ENCODE measurements around the gene SMARCD1.
"Not testable (repeated sequence)": the region's sequence is repeated elsewhere in the genome, so short reads cannot be mapped to it uniquely, and the experiment has no call there.

Gene SMARCD1

GRCh38 chr12:50078281-50078680 is 6.9 kb upstream of the SMARCD1 start:
- no peak for DNase-seq

DNA sequence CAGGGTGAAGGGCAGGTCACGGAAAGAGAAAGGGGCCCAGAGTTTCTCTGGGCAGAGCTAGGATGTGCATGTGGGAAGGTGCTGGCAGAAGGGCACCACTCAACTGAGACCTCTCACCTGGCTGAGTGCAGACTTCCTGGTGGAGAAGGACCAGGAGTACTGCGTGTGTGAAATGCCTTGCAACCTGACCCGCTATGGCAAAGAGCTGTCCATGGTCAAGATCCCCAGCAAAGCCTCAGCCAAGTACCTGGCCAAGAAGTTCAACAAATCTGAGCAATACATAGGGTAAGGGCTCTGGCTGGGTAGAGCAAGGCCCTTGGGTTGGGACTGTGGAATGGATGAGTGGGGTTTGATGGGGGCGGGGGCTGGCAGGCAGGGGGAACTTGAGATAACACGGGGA is 5.4 kb upstream of the SMARCD1 start:
- DNase-seq, result no peak

- DNase-seq, result no peak
These were observed 3.9 kb upstream of the SMARCD1 start for GRCh38 chr12:50081096-50081808.

DNA sequence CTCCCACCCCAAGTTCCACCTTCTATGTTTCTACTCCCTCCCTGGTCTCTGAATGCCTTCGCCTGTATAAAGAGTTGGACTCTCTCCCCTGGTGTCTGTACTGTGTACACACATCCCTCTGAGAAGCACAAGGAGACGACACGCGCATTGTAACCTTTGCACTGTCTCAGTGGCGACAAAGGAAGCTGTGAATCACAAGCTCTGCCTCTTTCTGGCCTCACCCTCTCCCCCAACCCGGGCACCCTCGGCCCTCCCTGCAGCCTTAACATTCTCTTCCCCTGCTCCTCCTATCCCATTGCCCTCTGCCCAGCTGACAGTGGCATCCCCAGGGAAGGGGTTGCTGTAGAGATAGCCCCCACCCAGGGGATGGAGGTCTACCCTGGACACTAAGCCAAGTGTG is 2.5 kb upstream of the SMARCD1 start:
- no peak for DNase-seq

DNA sequence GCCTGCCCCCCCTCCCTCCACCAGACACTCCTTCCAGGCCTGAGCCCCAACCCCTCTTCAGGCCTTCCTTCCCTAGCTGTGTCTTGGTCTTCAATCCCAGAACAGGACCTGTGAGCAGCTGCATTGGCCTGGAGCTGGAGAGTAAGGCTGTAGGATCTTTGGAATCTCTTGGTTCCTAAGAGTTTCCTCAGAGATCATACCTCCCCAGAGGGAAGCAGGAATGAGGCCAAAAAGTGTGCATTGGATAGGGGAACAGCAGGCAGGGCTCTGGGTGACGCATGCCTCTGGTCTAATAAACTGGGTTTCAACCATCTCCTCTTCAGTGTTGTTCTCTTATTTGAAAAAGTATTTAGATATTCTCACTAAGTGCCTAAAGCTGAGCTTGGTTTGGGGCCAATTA is 1.8 kb upstream of the SMARCD1 start:
- DNase-seq, result no peak

DNA sequence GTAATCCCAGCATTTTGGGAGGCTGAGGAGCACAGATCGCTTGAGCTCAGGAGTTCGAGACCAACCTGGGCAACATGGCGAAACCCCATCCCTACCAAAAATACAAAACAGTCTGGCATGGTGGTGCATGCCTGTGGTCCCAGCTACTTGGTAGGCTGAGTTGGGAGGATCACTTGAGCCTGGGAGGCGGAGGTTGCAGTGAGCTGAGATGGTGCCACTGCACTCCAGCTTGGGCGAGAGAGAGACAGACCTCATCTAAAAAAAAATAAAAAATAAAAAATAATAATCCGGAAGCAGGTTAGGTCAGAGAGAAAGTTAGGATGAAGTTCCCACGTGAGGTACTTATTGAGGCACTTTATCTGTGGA is 750 bp upstream of the SMARCD1 start:
- DNase-seq, result not testable (repeated sequence)

DNA sequence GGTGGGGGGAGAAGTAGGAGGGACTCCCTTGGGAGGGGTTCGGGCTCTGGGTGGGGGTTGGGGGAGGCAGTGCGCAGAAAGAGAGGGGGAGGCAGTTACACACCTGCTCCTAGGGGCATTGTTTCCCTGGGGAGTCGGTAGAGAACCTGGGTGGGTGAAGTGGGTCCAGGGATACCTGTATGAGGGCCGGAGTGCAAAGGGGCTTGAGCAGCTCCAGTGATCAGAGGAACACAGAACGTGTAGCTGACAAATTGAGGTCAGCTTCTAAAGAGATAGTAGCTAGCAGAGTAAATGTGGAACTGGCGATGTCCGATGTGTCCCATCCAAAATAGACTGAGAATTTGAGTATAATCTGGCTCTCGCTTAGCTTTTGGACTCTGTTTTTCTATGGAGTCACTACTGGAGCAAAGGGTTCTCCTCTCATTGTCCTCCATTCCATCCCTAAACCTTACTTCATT is 502 bp downstream of the SMARCD1 start:
- no peak for DNase-seq

- no peak for DNase-seq
These were observed 1.0 kb downstream of the SMARCD1 start for GRCh38 chr12:50086148-50086547.

GRCh38 chr12:50087151-50087550 is 2.0 kb downstream of the SMARCD1 start:
- no peak for DNase-seq

DNA sequence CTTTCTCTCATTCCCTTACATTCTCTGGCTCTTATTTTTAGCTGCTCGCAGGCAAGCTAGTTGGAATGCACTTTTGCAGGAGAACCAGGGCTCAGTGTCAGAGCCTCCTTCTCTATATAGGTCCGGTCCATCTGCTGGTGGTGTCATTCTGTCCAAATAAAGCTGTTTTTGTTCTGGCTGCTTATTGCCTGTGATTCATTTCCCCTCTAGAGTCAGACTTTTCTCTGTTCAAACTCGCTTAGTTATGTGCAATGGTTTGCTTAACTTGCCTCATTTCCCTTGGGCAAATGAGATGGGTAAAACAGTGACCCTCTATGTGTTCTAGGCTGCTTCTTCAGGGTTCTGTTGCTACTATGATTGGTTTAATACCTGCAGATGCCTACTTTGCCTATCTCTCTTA is 2.9 kb downstream of the SMARCD1 start:
- no peak for DNase-seq

DNA sequence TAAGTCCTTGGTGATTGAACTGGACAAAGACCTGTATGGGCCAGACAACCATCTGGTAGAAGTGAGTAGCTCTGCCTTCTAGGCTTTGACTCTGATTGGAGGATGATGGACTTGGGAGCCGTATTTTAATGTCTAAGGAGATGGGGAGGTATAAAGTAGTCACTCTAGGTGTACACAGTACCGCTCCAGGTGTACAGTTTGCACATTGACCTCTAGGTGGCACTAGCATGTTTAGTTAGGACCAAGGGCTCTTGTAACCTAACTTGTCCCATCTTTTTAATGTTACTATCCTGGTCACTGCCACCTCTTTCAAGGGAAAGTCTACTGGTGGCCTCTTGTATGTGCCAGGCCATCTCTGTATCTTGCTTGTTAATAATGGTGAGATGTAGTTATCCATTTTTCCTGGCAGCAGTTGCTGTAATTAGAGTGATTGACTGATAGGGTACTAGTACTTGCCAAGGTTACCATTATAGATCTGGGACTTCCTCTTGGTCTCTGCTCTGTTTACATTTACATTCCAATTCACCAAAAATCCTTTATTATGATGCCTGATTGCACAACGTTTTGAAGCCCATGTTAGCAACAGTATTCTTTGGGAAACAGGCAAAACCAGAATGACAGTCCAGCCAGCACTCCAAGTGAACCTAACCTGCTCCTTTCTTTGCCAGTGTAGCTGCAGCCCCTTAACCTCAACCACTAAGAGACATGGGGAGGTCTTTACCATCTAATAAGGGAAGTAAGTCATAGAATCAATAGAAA is 3.6 kb downstream of the SMARCD1 start:
- DNase-seq, result peak; percentile 39

DNA sequence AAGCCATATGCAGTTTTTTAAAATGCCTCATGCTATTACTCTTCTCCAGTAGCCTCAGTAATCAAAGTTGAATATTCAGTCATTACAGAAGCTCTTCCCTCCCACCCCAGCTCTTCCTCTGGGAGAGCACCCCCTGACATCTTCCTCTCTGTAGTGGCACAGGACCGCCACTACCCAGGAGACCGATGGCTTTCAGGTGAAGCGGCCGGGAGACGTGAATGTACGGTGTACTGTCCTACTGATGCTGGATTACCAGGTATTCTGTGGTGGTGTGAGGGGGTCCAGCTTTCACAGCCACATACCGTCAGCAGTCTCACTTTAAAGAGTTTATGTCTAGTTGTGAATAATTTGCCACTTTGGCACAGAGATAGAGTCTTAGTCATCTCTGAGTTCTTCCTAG is 4.6 kb downstream of the SMARCD1 start:
- DNase-seq, result no peak

- DNase-seq, result no peak
These were observed 5.2 kb downstream of the SMARCD1 start for GRCh38 chr12:50090391-50090790.

- no peak for DNase-seq
These were observed 12.8 kb downstream of the SMARCD1 start for GRCh38 chr12:50097952-50098351.

DNA sequence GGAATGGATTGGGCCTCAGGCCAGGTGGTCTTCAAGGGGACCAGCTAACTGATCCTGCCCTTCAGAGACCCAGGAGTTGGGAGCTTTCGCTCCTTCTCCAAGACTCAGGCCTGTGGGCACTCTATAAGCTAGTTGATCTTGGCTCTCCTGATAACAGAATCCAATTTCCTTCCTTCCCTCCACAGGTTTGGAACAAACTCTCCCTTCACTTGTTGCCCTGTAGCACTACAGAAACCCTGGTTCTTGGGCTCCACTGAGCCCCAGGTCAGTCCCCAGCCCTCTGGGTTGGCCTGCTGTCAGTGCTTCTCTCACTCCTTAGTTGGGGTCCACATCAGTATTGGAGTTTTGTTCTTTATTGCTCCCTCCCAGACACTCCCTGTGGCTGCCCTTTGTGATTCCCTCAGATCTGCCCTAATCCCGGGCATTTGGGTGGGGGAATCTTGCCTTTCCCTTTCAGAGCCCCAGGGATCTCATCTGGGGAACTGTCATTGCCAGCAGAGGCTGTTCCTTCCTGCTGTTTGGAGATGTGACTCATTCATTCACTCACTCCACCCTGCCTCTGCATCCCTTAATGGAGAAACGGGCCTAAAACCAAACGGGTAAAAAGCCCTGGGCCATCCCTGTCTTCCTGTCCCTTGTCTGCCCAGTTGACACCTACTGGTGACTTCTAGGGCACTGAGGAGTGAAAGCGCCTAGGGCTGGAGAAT is 14.3 kb downstream of the SMARCD1 start:
- no peak for DNase-seq

- DNase-seq, result no peak
These were observed 15.4 kb downstream of the SMARCD1 start for GRCh38 chr12:50100561-50100960.

DNA sequence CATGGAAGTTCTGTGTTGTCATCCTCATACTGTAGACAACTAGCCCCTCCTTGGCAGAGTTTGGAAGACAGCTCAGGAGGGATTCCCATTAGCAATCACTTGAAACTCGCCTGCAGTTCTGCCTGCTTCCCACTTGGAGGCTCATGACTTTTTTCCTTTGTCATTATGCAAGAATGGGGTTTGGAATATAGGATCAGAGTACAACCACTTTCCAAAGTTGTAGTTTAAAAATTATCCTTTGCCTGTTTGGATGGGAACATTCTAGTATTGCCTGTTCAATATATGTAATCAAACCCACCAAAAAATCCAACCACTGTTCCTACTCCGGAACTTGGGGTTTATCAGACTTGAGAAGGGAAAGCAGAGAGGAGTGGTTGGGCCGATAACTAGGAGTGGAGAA is 16.5 kb downstream of the SMARCD1 start:
- DNase-seq, result no peak

DNA sequence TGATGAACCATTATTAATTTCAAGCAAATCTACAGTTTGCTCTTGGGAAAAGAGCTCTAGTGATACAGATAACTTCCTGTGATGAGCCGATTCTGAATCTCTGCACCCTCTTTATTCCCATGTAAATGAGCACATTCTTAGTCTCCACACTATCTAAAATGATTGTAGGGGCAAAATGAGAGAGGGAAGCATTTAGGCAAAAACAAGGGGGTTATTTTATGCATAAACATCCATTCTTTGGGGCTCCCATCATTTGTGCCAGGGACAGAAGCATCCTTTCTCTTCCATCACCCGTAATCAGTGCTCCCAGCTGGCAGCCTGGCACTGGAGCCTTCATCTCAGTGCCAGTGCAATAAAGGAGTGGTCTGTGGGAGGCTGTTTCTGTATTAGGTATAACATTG is 17.0 kb downstream of the SMARCD1 start:
- no peak for DNase-seq

GRCh38 chr12:50102646-50103309 is 17.6 kb downstream of the SMARCD1 start:
- DNase-seq, result no peak

DNA sequence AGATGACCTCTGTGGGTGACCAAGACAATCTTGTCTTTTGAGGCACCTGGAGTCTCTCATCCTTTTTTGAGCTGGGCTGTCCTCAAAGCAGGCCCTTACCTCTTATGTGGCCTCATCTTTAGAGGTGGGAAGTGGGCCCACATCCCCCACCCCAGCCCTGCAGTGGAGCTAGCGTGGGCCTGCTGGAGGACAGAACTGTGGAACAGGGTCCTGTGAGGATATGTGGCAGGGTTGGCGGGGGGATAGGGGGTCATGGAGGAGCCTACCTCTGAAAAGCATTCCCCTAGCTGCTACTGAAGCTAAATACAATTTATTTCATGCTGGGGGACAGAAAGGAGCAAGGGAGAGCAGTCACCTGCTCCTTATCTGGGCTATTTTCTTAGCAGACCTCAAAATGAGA is 18.2 kb downstream of the SMARCD1 start:
- DNase-seq, result no peak

DNA sequence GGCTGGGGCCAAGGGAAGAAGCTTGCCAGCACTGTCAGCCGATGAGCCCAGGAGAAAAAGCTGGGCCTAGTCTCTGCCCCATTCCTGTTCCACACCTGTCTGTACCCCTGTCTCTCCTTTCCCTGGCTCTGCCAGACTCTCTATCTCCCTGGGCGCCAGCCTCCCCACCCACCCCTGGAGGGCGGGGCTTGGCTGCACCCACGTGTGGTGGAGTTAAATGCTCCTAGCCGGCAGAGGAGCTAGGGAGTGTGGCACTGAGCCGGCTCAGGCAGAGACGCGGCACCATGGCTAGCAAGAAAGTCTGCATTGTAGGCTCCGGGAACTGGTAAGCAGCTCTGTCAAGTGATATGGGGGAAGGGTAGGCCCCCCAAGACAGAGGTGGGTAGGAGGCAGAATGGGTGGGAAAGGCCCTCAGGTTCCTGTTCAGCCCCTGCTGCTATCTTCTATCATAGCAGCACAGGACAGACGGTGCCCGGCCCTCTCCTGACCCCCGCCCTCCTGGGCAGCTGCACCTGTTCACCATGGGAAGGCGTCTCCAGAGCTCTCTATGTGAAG is 18.7 kb downstream of the SMARCD1 start, which contains the start of gene GPD1:
TSS of gene GPD1 (plus strand) at position 242 of the 555 bp plus-strand sequence. CDS start at position 285, 43 bp downstream.
- DNase-seq, result no peak

DNA sequence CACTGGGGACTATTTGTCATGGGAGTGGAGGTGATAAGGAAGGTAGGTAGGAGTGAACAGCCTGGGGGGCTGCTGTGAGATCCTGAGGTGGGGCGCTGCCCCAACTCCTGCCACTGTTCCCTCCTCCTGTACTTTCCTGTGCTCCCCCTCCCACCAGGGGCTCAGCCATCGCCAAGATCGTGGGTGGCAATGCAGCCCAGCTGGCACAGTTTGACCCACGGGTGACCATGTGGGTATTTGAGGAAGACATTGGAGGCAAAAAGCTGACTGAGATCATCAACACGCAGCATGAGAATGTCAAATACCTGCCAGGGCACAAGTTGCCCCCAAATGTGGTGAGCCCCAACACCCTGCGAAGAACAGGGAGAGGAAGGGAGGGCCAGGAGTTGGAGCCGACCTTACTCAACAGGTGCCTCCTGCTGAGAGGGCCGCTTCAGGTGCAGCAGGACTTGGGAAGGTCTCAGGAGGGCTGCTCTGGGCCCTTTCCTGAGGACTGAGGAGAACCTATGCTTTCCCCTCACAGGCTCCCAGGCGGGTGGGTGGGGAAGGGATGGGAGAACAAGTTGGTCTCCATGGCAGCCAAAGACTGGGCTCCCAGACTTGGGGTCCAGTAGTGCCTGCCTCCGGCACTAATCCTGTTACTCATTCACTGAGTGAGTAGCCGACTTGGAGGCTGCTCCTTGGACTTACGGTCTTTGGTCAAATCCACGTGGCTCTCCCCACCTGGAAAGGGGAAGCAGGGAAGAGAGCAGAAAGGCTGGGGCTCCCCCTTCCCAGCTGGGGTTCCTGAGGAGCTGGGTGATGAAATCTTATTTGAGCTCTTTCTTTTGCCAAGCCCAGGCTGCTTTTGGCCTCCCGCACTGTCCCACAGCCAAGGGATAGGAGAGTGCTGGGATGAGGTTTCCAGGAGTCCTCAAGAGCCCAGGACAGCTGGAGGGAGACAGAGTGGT is 19.6 kb downstream of the SMARCD1 start:
- DNase-seq, result no peak
